Stomach (tissue), 19 donors: ENCODE measurements around the gene GREM2. TPM values are rescaled to one million over a fixed set of nuclear protein-coding genes. Genes with fewer than 3 reads are reported as not detected.

Experiments
- DNase-seq, 2 donors: peaks; one replicate each; pipeline versions ENCODE4 v3.0.0 to v3.0.0-alpha.2; 2013 to 2019
- H3K27ac ChIP-seq, 5 donors: fragments of 200-600 bp in 4 of 5; sonication (generic) in 4 of 5; one replicate each; pipeline ENCODE4 v1.5.1; 2013 to 2019; ENCODE audit warnings: mild to moderate bottlenecking in 1 of 5, moderate library complexity in 1 of 5
- H3K27me3 ChIP-seq, 3 donors: fragments of 200-600 bp; sonication (generic); one replicate each; pipeline ENCODE4 v1.5.1; 2017 to 2019; ENCODE audit warnings: mixed run types in 1 of 3
- H3K36me3 ChIP-seq, 4 donors: fragments of 200-600 bp; sonication (generic); 1 replicate in 3 of 4; 2 replicates in 1 of 4; pipeline ENCODE4 v1.5.1; 2016 to 2019
- H3K4me1 ChIP-seq, 4 donors: fragments of 200-600 bp; sonication (generic); one replicate each; pipeline ENCODE4 v1.5.1; 2016 to 2019
- H3K4me3 ChIP-seq, 4 donors: fragments of 200-600 bp; sonication (generic) in 3 of 4; one replicate each; pipeline ENCODE4 v1.5.1; 2016 to 2019; ENCODE audit warnings: mild to moderate bottlenecking in 1 of 4
- H3K9me3 ChIP-seq, 4 donors: fragments of 200-600 bp; sonication (generic); one replicate each; pipeline ENCODE4 v1.5.1; 2016 to 2019
- CTCF ChIP-seq, 7 experiments: fragments of 450-650 bp in 4 of 7; fragments of 200-600 bp in 3 of 7; sonication (generic) in 3 of 7; IDR thresholded peaks; one replicate each; pipeline ENCODE4 v1.5.1; 2016 to 2019; ENCODE audit warnings: antibody characterized with exemption in 7 of 7, control low read depth in 2 of 7, mild to moderate bottlenecking in 1 of 7
- EP300 ChIP-seq: sonication (generic); formaldehyde crosslinking; IDR thresholded peaks from one replicate; pipeline ENCODE4 v1.6.1; 2017; ENCODE audit warnings: antibody characterized with exemption
- POLR2A ChIP-seq, 4 donors: fragments of 450-650 bp; IDR thresholded peaks; one replicate each; pipeline ENCODE4 v1.6.1; 2016; ENCODE audit warnings: antibody characterized with exemption in 4 of 4, control low read depth in 2 of 4, mild to moderate bottlenecking in 1 of 4, moderate library complexity in 1 of 4
- POLR2AphosphoS5 ChIP-seq, 3 donors: sonication (generic); formaldehyde crosslinking; IDR thresholded peaks; one replicate each; pipeline ENCODE4 v1.6.1; 2016; ENCODE audit warnings: antibody characterized with exemption in 3 of 3
- WGBS, 5 donors: extraction: QIAGEN DNeasy Blood & Tissue Kit in 3 of 5; methylation state at CpG; one replicate each; pipeline versions ENCODE4 v1.1.5 to v1.1.7; 2013 to 2018; 5-methylcytosine and 5-hydroxymethylcytosine counted together
- intact Hi-C: fragments of 100-400 bp; cut with DNase I; formaldehyde crosslinking; loops from one replicate; pipeline ENCODE4 v1.15.1; 2023; ENCODE audit warnings: low total_unique reads
- long read RNA-seq, 10 donors: transcript quantifications; one replicate each; lab custom pipeline, GENCODE V29; 2026
- polyA plus RNA-seq, 3 donors: library from polyadenylated mRNA; stranded (reverse); fragments of 200-250 nt; gene quantifications; one replicate each; pipeline ENCODE4 v1.2.3, GENCODE V29; 2013
- total RNA-seq, 5 donors: library from RNA; depleted of rRNA; stranded (reverse); fragments of >200 nt; gene quantifications; one replicate each; pipeline versions ENCODE4 v1.1.0 to v1.2.3, GENCODE V29; 2014 to 2016
- donor health status: healthy with polysubstance abuse.
- donor health status: Bipolar disorder and iron deficiency.
- donor health status: healthy.

Gene GREM2
- total RNA-seq = 10 to 100 TPM in 1 of 5 donors, 1 to 10 TPM in 2, under 1 TPM in 1, not detected in 1; 0.45 to 10.5 (median 3.1) TPM
- 1 to 10 TPM; 2.0 to 5.6 (median 2.4) TPM for polyA plus RNA-seq
- long read RNA-seq, donor 1, full-length matches to known transcripts = 5 of 5 reads
- long read RNA-seq, donor 1, partial matches to known transcripts = 0 of 5 reads
- long read RNA-seq, donor 1, other reads (novel, unspliced or antisense) = 0 of 5 reads
- long read RNA-seq, donor 2, full-length matches to known transcripts = 4 of 4 reads
- long read RNA-seq, donor 2, partial matches to known transcripts = 0 of 4 reads
- long read RNA-seq, donor 2, other reads (novel, unspliced or antisense) = 0 of 4 reads
- long read RNA-seq, donor 3, full-length matches to known transcripts = 6 of 6 reads
- long read RNA-seq, donor 3, partial matches to known transcripts = 0 of 6 reads
- long read RNA-seq, donor 3, other reads (novel, unspliced or antisense) = 0 of 6 reads
- long read RNA-seq, donor 4, full-length matches to known transcripts = 1 of 1 reads
- long read RNA-seq, donor 4, partial matches to known transcripts = 0 of 1 reads
- long read RNA-seq, donor 4, other reads (novel, unspliced or antisense) = 0 of 1 reads
- long read RNA-seq, donor 5, full-length matches to known transcripts = 8 of 8 reads
- long read RNA-seq, donor 5, partial matches to known transcripts = 0 of 8 reads
- long read RNA-seq, donor 5, other reads (novel, unspliced or antisense) = 0 of 8 reads
- long read RNA-seq, donor 6 = 0 reads
- long read RNA-seq, donor 7, full-length matches to known transcripts = 13 of 13 reads
- long read RNA-seq, donor 7, partial matches to known transcripts = 0 of 13 reads
- long read RNA-seq, donor 7, other reads (novel, unspliced or antisense) = 0 of 13 reads
- long read RNA-seq, donor 8, full-length matches to known transcripts = 6 of 6 reads
- long read RNA-seq, donor 8, partial matches to known transcripts = 0 of 6 reads
- long read RNA-seq, donor 8, other reads (novel, unspliced or antisense) = 0 of 6 reads
- long read RNA-seq, donor 9, full-length matches to known transcripts = 8 of 8 reads
- long read RNA-seq, donor 9, partial matches to known transcripts = 0 of 8 reads
- long read RNA-seq, donor 9, other reads (novel, unspliced or antisense) = 0 of 8 reads
- long read RNA-seq, donor 10, full-length matches to known transcripts = 3 of 3 reads
- long read RNA-seq, donor 10, partial matches to known transcripts = 0 of 3 reads
- long read RNA-seq, donor 10, other reads (novel, unspliced or antisense) = 0 of 3 reads

DNA sequence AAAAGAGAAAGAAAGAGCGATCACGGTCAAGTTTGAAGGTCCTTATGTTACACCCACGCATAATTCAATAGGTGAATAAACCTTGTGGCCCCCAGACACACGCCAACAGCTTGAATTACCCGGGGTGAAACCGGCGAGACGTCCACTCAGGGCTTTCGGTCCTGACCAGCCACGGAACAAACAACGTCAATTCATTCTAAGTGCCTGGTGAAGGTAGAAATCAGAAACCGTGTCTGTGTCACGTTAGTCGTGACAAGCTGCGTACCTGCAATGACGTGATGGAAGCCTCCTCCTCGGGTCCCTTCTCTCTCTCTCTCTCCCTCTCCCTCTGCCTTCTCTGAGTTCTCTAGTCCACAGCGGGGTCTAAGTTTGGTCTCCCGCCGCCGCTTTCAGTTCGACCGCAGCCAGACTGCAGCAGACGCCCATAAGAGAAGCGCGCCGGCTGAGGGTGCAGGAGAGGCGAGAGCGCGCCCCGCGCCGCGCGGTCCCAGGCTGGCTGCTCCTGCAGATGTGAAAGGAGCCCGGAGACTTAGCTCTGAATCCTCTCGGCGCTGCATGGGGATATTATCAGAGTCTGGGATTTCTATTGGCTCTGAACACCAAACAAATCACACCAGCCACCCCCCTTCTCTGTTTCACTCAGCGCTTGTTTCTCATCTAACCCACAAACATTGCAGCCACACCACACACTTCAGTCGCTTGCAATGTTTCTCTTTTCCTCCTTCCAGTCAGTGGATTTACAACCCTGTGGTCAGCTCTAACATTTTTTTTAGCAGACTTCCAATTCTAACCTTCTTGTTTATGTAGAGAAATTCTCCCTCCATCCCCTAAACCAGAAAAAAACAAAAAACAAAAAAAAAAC is at the start of gene GREM2:
Gene GREM2, minus strand, starts transcription at position 537 of the 862 bp plus-strand sequence. CDS start 118,680 bp downstream, outside the sequence.
- no peaks in the 10 kb centered on the region for H3K36me3 ChIP-seq
- TF ChIP-seq POLR2AphosphoS5 (IDR thresholded peaks at IDR 0.05) = peak in 1 of 3 donors; percentile 16
- no peak for TF ChIP-seq CTCF (IDR thresholded peaks at IDR 0.05)
- peaks cover 0 to 43% (median 18%) of the 10 kb centered on the region in 3 donors for H3K27me3 ChIP-seq
- DNase-seq = peak; percentile 58 to 86
- WGBS, 5 donors = 0 to 2% (median 1%) methylated on average over 34 to 40 of the region's 40 CpGs
- no peaks in the 10 kb centered on the region for H3K9me3 ChIP-seq
- intact Hi-C loops = no loop called here
- peak within 1 kb of the TSS; percentile 45 to 55 (median 53) for H3K4me3 ChIP-seq
- H3K4me1 ChIP-seq = peaks cover 0 to 33% (median 9%) of the 10 kb centered on the region in 4 donors
- H3K27ac ChIP-seq = peak within 1 kb of the TSS; percentile 17 to 66 (median 36)

GRCh38 chr1:240658312-240658960 is 46.5 kb upstream of the GREM2 start:
- no peaks in the 10 kb centered on the region for H3K27me3 ChIP-seq
- no peak overlapping the region for H3K27ac ChIP-seq
- no peak overlapping the region for H3K4me3 ChIP-seq
- no peak for DNase-seq
- intact Hi-C loops = no loop called here
- no peaks in the 10 kb centered on the region for H3K36me3 ChIP-seq
- H3K4me1 ChIP-seq = no peaks in the 10 kb centered on the region
- TF ChIP-seq POLR2AphosphoS5 (IDR thresholded peaks at IDR 0.05) (no peak), EP300 (no peak), CTCF (IDR thresholded peaks at IDR 0.05) (no peak)
- 72 to 84% (median 80%) methylated on average over 12 of the region's 12 CpGs for WGBS, 5 donors
- H3K9me3 ChIP-seq = no peaks in the 10 kb centered on the region

DNA sequence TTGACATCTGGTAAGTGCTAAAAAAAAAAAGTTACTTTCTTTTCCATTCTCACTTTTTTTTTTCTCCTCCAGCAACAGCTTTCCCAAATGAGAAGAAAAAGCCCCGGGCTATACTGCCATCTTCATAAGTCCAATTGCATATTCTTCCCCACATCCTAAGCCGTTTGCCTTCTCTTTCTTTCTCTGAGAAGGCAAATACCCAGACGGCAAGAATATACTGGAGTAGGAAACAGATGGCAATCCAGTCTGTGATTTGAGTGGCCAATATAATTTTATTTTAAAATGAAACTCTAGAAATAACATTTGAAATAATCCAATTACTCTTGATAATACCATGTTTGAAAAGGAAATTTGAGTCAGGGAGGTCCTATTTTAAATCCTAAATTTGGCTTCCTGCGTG is 44.6 kb upstream of the GREM2 start:
- TF ChIP-seq CTCF (IDR thresholded peaks at IDR 0.05) (no peak), POLR2AphosphoS5 (IDR thresholded peaks at IDR 0.05) (no peak), POLR2A (IDR thresholded peaks at IDR 0.05) (no peak), EP300 (no peak)
- intact Hi-C loops = no loop called here
- WGBS, 5 donors = 76 to 87% (median 81%) methylated on average over 4 of the region's 4 CpGs
- no peak for DNase-seq
- Histone ChIP-seq H3K27me3 (no peaks in the 10 kb centered on the region), H3K4me1 (no peaks in the 10 kb centered on the region), H3K9me3 (no peaks in the 10 kb centered on the region), H3K4me3 (no peak overlapping the region), H3K27ac (no peak overlapping the region), H3K36me3 (no peaks in the 10 kb centered on the region)
